Mesothelial cell of epicardium (in vitro differentiated cells): ENCODE results near the gene HTRA1. TPM values are rescaled to one million over a fixed set of nuclear protein-coding genes. Genes with fewer than 3 reads are reported as not detected.

Experiments used
- DNase-seq, 2 experiments: peaks; one replicate each; pipeline ENCODE4 v3.0.0; 2021; ENCODE audit warnings: low spot score in 2 of 2; ENCODE audit not compliant: unreplicated experiment in 2 of 2
- H3K27ac Mint-ChIP-seq: 2 replicates; pipeline ENCODE4 v1.8.0; 2021; ENCODE audit warnings: mixed read lengths
- H3K27me3 Mint-ChIP-seq: 2 replicates; pipeline ENCODE4 v1.8.0; 2021; ENCODE audit warnings: low read depth, mixed read lengths
- H3K36me3 Mint-ChIP-seq: 2 replicates; pipeline ENCODE4 v1.8.0; 2021; ENCODE audit warnings: mixed read lengths
- H3K4me1 Mint-ChIP-seq: 2 replicates; pipeline ENCODE4 v1.8.0; 2021; ENCODE audit warnings: mixed read lengths
- H3K4me3 Mint-ChIP-seq: 2 replicates; pipeline ENCODE4 v1.8.0; 2021; ENCODE audit warnings: mild to moderate bottlenecking, moderate library complexity, mixed read lengths
- H3K9me3 Mint-ChIP-seq: 2 replicates; pipeline ENCODE4 v1.8.0; 2021; ENCODE audit warnings: mixed read lengths
- total RNA-seq: library from RNA; stranded (reverse); gene quantifications from 3 replicates; pipeline ENCODE4 v1.2.1, GENCODE V29; 2021
- TF ChIP-seq, protein P1 (sequence below): fragments of 200-600 bp; sonication (generic); IDR thresholded peaks from one replicate; pipeline ENCODE4 v1.5.0; 2021; ENCODE audit warnings: antibody characterized with exemption; ENCODE audit not compliant: unreplicated experiment

Gene HTRA1
- total RNA-seq, 1 donor from 2014 or later: 12.2 TPM

DNA sequence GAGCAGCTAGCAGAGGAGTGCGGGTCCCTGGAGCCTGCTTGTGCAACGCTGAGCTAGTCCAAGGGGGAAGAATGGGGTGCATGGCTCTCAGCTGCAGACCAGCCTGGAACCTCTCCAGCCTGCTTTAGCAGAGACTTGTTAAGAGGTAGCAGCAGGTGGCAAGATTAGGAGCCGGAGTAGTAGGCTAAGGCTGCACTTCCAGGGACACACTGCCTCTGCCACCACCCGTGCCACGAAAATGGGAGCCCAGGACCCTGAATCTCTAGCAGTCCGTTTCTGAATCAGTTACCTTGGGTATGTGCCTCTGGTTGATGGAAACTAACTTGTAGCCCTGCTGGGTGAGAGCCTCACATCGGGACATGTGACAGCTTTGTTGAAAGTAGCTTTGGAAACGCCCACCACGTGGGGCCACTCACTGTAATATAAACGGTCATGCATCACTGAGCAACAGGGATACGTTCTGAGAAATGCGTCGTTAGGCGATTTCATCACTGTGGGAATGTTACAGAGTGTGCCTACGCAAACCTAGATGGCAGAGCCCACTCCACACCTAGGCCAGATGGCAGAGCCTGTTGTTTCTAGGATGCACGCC is 25.9 kb downstream of the HTRA1 start:
- no peak for DNase-seq
- no peaks in the 10 kb centered on the region for H3K27me3 Mint-ChIP-seq
- peaks cover 33% of the 10 kb centered on the region for H3K4me1 Mint-ChIP-seq
- no peaks in the 10 kb centered on the region for H3K36me3 Mint-ChIP-seq
- H3K27ac Mint-ChIP-seq: no peak overlapping the region
- H3K9me3 Mint-ChIP-seq: no peaks in the 10 kb centered on the region
- TF ChIP-seq, protein P1, sequence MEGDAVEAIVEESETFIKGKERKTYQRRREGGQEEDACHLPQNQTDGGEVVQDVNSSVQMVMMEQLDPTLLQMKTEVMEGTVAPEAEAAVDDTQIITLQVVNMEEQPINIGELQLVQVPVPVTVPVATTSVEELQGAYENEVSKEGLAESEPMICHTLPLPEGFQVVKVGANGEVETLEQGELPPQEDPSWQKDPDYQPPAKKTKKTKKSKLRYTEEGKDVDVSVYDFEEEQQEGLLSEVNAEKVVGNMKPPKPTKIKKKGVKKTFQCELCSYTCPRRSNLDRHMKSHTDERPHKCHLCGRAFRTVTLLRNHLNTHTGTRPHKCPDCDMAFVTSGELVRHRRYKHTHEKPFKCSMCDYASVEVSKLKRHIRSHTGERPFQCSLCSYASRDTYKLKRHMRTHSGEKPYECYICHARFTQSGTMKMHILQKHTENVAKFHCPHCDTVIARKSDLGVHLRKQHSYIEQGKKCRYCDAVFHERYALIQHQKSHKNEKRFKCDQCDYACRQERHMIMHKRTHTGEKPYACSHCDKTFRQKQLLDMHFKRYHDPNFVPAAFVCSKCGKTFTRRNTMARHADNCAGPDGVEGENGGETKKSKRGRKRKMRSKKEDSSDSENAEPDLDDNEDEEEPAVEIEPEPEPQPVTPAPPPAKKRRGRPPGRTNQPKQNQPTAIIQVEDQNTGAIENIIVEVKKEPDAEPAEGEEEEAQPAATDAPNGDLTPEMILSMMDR: no peak
- H3K4me3 Mint-ChIP-seq: no peak overlapping the region

DNA sequence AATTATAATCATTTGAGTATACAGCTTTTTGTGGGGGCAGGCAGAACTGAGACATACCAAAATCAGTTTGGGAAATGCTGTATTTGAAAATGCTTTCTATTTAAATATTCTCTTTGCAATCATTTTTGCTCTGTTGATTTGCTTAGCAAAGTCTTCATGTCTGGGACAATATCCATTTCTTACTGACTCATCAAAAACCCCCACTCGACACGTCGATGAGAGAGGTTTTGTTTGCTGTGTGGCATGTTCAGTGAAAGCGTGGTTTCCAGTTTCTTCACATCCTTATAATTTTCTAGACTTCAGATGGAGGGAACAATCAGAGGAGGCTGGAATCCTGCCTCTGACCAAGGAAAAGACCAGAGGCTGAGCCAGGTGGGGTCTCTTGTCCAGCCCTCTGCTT is 28.9 kb downstream of the HTRA1 start:
- no peak overlapping the region for H3K4me3 Mint-ChIP-seq
- DNase-seq: no peak
- TF ChIP-seq, protein P1: no peak
- no peaks in the 10 kb centered on the region for H3K27me3 Mint-ChIP-seq
- H3K4me1 Mint-ChIP-seq: peaks cover 44% of the 10 kb centered on the region
- no peaks in the 10 kb centered on the region for H3K9me3 Mint-ChIP-seq
- no peak overlapping the region for H3K27ac Mint-ChIP-seq
- no peaks in the 10 kb centered on the region for H3K36me3 Mint-ChIP-seq

DNA sequence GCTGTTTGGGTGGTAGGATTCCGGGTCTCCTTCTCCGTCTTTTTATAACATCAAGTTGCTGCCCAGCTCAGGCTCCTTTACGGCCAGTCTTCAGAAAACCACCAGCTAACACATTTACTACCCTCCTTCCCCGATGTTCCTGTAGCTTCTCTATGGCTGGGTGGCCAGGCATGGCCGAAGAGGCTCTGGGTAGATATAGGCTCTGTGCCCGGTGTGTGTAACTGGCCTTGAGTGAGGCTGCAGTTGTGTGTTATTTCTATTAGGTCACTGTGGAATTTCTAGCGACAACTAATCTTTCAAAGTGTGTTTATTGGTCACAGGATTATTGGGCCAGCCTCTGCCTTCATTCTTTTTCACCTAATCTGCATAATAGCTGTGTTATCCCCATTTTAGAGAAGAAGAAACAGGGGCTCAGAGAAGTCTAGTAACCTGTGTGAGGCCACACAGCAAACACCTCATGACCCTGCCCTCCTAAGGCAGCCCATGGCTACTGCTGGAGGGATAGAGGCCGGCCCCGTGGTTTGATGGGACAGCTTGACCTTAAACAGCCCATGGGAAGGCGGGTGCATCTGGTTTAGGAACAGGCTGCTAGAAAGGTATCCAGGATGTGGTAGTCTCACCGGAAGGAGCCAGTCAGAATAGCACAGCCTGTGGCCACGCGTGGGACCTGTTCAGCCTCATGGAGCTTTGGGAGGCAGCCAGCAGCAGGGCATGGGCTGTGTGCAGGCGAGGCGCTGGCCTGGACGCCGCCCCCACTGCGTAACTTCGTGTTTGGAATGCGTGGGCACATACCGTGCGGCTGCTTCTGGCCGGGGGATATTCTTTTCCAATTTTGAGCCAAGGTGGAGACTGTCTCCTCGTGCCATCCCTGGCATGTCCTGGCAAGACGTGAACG is 29.7 kb downstream of the HTRA1 start:
- H3K9me3 Mint-ChIP-seq: peaks cover 3% of the 10 kb centered on the region
- DNase-seq: no peak
- H3K4me3 Mint-ChIP-seq: no peak overlapping the region
- H3K27ac Mint-ChIP-seq: no peak overlapping the region
- TF ChIP-seq, protein P1: no peak
- H3K4me1 Mint-ChIP-seq: peaks cover 45% of the 10 kb centered on the region
- no peaks in the 10 kb centered on the region for H3K36me3 Mint-ChIP-seq
- H3K27me3 Mint-ChIP-seq: no peaks in the 10 kb centered on the region

DNA sequence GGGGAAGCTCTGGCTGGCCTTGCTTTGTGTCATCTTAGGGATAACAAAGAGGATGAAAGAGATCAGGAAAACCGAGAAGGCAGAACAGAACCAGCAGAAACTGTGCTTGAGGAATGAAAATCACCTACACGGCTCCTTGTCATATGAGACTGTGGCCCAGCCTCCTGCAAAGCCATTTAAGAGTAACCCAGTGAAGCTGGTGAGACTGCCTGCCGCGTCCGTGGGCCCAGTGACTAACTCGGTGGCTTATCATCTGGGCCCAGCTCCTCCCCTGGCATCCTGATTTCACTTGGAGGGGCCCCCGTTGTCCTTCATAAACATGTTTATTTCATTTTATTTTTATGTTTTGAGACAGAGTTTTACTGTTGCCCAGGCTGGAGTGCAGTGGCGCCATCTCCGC is 30.7 kb downstream of the HTRA1 start:
- peaks cover 3% of the 10 kb centered on the region for H3K9me3 Mint-ChIP-seq
- H3K27me3 Mint-ChIP-seq: no peaks in the 10 kb centered on the region
- H3K36me3 Mint-ChIP-seq: no peaks in the 10 kb centered on the region
- TF ChIP-seq, protein P1: no peak
- no peak overlapping the region for H3K27ac Mint-ChIP-seq
- peaks cover 48% of the 10 kb centered on the region for H3K4me1 Mint-ChIP-seq
- no peak for DNase-seq
- no peak overlapping the region for H3K4me3 Mint-ChIP-seq

DNA sequence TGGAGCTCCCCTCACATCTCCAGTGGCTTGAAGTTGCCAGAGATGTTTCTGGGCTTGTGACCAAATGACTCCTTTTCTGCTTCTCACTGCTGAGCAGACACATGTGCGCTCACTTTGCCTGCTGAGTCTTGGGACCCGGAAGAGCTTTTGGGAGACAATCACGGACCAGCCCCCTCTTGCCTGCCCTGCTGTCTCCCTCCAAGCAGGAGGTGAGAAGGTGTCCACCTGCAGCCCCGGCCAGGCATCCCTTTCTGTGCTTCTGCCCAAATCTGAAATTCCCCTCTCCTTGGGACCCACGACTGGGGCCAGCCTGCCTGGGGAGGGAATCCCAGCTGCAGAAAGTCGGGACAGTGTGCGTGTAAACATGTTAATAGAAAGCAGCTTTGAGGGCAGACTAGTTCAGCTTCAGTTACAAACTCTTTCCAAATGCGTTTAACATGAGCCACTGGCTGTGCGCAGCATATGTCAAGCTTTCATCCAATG is 31.7 kb downstream of the HTRA1 start:
- Mint-ChIP-seq H3K27ac (no peak overlapping the region), H3K4me3 (no peak overlapping the region), H3K4me1 (peaks cover 45% of the 10 kb centered on the region), H3K27me3 (no peaks in the 10 kb centered on the region), H3K36me3 (no peaks in the 10 kb centered on the region), H3K9me3 (peaks cover 3% of the 10 kb centered on the region)
- TF ChIP-seq, protein P1: no peak
- no peak for DNase-seq
